NB4 (cell line): ENCODE results near the gene SSX2IP.

Experiments
- DNase-seq: peaks from one replicate; pipeline ENCODE4 v3.0.0; 2010; ENCODE audit warnings: low read depth
- H3K4me3 ChIP-seq: one replicate; pipeline ENCODE4 v1.5.1; 2011; ENCODE audit warnings: mild to moderate bottlenecking, low read depth, low read length, moderate library complexity
- MYC ChIP-seq: IDR thresholded peaks from 2 replicates; pipeline ENCODE4 v1.6.1; 2011; ENCODE audit warnings: low read depth, low read length
- POLR2A ChIP-seq: IDR thresholded peaks from 2 replicates; pipeline ENCODE4 v1.6.1; 2011; ENCODE audit warnings: mild to moderate bottlenecking; ENCODE audit not compliant: insufficient read length; ENCODE audit errors: extremely low read depth
- TF ChIP-seq, protein P1 (sequence below): IDR thresholded peaks from one replicate; pipeline ENCODE4 v1.5.1; 2012; ENCODE audit warnings: low read depth, low read length
- TF ChIP-seq, protein P2 (sequence below): IDR thresholded peaks from 2 replicates; pipeline ENCODE4 v1.6.1; 2011; ENCODE audit warnings: low read depth, low read length

The SSX2IP gene

DNA sequence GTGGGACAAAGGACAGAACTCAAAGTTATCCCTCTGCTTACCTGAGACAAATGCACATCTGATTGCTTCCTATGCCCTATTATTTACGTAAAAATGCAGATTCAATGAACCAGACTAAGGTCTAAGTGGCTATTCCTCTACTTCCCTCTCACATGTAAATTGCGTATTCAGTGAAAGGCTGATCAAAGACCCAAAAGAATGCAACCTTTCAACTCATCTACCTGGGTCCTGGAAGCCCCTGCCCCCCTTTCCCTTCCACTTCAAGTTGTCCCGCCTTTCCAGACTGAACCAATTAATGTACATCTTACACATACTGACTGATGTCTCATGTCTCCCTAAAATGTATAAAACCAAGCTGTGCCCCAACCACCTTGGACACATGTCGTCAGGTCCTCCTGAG is 14.6 kb downstream of the SSX2IP start:
- no peak overlapping the region for H3K4me3 ChIP-seq
- TF ChIP-seq, protein P1, sequence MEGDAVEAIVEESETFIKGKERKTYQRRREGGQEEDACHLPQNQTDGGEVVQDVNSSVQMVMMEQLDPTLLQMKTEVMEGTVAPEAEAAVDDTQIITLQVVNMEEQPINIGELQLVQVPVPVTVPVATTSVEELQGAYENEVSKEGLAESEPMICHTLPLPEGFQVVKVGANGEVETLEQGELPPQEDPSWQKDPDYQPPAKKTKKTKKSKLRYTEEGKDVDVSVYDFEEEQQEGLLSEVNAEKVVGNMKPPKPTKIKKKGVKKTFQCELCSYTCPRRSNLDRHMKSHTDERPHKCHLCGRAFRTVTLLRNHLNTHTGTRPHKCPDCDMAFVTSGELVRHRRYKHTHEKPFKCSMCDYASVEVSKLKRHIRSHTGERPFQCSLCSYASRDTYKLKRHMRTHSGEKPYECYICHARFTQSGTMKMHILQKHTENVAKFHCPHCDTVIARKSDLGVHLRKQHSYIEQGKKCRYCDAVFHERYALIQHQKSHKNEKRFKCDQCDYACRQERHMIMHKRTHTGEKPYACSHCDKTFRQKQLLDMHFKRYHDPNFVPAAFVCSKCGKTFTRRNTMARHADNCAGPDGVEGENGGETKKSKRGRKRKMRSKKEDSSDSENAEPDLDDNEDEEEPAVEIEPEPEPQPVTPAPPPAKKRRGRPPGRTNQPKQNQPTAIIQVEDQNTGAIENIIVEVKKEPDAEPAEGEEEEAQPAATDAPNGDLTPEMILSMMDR: no peak
- TF ChIP-seq MYC (no peak), POLR2A (no peak)
- TF ChIP-seq, protein P2, sequence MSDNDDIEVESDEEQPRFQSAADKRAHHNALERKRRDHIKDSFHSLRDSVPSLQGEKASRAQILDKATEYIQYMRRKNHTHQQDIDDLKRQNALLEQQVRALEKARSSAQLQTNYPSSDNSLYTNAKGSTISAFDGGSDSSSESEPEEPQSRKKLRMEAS: no peak
- no peak for DNase-seq

DNA sequence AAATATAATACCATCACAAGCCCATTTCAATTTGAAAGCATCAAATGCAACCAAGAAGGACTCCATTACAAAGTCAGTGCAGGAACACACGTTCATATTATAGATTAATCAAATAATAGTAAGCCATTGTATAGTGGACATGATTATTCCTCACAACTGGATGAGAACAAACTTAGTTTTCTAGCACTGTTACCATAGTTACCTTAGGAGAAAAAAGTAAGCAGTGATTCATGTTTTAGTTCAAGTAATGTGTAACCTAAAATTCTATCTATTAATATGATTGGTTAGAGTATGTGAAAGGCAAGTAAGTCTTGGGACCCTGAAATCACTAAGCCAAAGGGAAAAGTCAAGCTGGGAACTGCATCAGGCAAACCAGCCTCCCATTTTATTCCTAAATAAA is 15.2 kb downstream of the SSX2IP start:
- TF ChIP-seq MYC: no peak
- TF ChIP-seq POLR2A: no peak
- TF ChIP-seq, protein P2: no peak
- TF ChIP-seq, protein P1: no peak
- DNase-seq: no peak
- no peak overlapping the region for H3K4me3 ChIP-seq

DNA sequence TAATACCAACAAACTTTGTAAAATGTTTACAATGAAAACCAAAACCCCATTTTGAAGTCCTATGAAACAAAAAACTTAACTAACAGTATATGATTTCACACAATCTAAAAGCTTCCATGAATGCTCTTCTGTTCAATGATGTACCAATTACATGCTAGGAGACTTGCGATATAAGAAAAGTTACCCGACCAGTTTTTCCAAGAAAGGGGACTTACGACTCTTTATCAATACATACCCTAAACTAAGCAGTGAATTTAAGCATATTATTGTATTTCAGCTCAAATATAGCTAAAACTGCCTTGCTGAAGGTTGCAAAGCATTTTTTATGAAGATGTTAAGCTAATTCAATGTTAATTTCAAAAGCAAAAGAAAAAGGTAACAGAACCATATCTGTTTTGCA is 15.6 kb downstream of the SSX2IP start:
- no peak for DNase-seq
- TF ChIP-seq, protein P2: no peak
- no peak for TF ChIP-seq MYC
- TF ChIP-seq, protein P1: no peak
- TF ChIP-seq POLR2A: no peak
- H3K4me3 ChIP-seq: no peak overlapping the region

DNA sequence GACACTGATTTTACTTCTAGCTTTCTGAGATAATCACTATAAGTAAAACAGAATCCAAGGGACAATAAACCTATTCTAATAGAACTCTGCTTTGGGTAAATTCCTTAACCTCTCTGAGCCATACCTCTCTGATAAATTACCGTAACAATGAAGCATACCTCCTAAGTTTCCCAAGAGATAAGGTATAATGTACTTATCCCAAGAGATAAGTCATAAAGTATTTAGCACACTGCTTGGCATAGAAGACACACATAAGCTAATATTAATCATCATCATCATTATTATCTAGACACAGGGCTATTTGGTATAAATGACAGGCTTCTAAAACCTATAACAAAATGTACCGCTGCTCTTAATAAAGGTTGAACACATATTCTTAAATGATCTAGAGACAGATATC is 16.2 kb downstream of the SSX2IP start:
- H3K4me3 ChIP-seq: no peak overlapping the region
- DNase-seq: no peak
- TF ChIP-seq POLR2A: no peak

DNA sequence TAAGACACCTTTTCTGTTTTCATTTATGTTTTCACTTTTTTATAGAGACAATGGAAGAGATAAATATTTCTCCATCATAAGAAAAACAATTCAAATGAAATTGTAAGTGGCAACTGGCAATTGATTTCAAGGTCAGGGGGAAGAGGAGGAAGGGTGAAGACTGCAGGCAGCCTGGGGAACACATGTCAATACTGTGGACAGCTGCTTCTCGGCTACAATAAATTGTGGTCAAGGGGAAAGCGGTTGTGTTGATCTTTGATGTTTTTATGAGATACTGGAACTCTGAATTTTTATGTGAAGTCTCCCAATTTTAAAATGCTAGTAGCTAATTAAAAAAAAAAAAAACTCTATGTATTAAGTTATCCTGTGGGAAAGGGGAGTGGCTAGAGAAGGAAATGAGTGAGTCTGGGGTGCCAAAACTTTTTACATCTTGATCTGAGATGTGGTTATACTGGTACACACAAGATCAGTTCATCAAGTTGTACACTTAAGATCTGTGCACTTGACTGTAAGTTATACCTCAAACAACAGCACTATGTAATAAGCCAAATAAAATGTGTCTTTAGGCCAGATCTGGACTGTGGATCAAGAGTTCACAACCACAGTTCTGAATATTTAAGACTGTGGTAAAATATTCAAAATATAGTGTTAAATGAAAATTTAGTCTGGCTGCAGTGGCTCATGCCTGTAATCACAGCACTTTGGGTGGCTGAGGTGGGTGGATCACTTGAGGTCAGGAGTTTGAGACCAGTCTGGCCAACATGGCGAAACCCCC is 18.0 kb downstream of the SSX2IP start:
- TF ChIP-seq POLR2A: no peak
- TF ChIP-seq MYC: no peak
- TF ChIP-seq, protein P2: no peak
- TF ChIP-seq, protein P1: no peak
- no peak for DNase-seq
- H3K4me3 ChIP-seq: no peak overlapping the region

DNA sequence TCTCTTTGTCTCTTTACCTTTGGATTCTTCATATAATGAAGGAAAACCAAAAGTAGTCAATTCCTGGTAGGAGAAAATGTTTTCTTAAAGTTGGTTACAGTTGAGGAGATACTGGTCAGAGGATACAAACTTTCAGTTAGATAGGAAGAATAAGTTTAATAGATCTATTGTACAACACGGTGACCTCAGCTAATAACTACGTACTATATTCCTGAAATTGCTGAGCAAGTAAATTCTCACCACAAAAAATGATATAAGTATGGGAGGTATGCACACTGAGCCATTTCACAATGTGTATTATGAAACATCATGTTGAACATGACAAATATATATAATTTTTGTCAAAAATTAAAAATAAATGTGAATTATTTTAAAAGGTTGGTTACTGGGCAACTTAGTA is 20.4 kb downstream of the SSX2IP start:
- TF ChIP-seq MYC (no peak), POLR2A (no peak)
- TF ChIP-seq, protein P1: no peak
- TF ChIP-seq, protein P2: no peak
- DNase-seq: no peak
- H3K4me3 ChIP-seq: no peak overlapping the region
